Suprapubic skin (tissue), 4 donors: ENCODE measurements around the gene KCNK16. TPM values are rescaled to one million over a fixed set of nuclear protein-coding genes. Genes with fewer than 3 reads are reported as not detected.

ENCODE experiments used
- DNase-seq, 2 donors: peaks; one replicate each; pipeline ENCODE4 v3.0.0-alpha.2; 2019; ENCODE audit warnings: low spot score in 2 of 2
- H3K27ac ChIP-seq: fragments of 200-600 bp; sonication (generic); one replicate; pipeline ENCODE4 v1.5.1; 2019
- H3K27me3 ChIP-seq: fragments of 200-600 bp; sonication (generic); one replicate; pipeline ENCODE4 v1.5.1; 2019
- H3K36me3 ChIP-seq: fragments of 200-600 bp; sonication (generic); one replicate; pipeline ENCODE4 v1.5.1; 2019
- H3K4me1 ChIP-seq: fragments of 200-600 bp; sonication (generic); one replicate; pipeline ENCODE4 v1.5.1; 2019
- H3K4me3 ChIP-seq: fragments of 200-600 bp; sonication (generic); one replicate; pipeline ENCODE4 v1.5.1; 2019; ENCODE audit warnings: mild to moderate bottlenecking
- H3K9me3 ChIP-seq: fragments of 200-600 bp; sonication (generic); one replicate; pipeline ENCODE4 v1.5.1; 2019
- CTCF ChIP-seq, 2 donors: fragments of 200-600 bp in 1 of 2; fragments of 450-650 bp in 1 of 2; sonication (generic) in 1 of 2; IDR thresholded peaks; one replicate each; pipeline ENCODE4 v1.5.1; 2016 to 2019; ENCODE audit warnings: antibody characterized with exemption in 2 of 2, mild to moderate bottlenecking in 1 of 2, moderate library complexity in 1 of 2
- EP300 ChIP-seq: sonication (generic); formaldehyde crosslinking; IDR thresholded peaks from one replicate; pipeline ENCODE4 v1.6.1; 2017; ENCODE audit warnings: antibody characterized with exemption
- POLR2A ChIP-seq, 2 donors: fragments of 450-650 bp; IDR thresholded peaks; one replicate each; pipeline ENCODE4 v1.6.1; 2017; ENCODE audit warnings: antibody characterized with exemption in 2 of 2, mild to moderate bottlenecking in 2 of 2, moderate library complexity in 2 of 2
- POLR2AphosphoS5 ChIP-seq, 3 donors: sonication (generic); formaldehyde crosslinking; IDR thresholded peaks; one replicate each; pipeline ENCODE4 v1.6.1; 2017; ENCODE audit warnings: antibody characterized with exemption in 3 of 3
- WGBS: methylation state at CpG from one replicate; pipeline ENCODE4 v1.1.5; 2018; 5-methylcytosine and 5-hydroxymethylcytosine counted together
- total RNA-seq, 4 donors: library from RNA; depleted of rRNA; stranded (reverse); fragments of >200 nt; gene quantifications; one replicate each; pipeline ENCODE4 v1.1.0, GENCODE V29; 2016

KCNK16 gene
- total RNA-seq, 4 donors from 2014 or later, result not detected

GRCh38 chr6:39302011-39302410, 20.5 kb downstream of the KCNK16 start:
- no peak for TF ChIP-seq POLR2A (IDR thresholded peaks at IDR 0.05)
- no peak for TF ChIP-seq CTCF (IDR thresholded peaks at IDR 0.05)
- no peak for TF ChIP-seq EP300
- no peak for TF ChIP-seq POLR2AphosphoS5 (IDR thresholded peaks at IDR 0.05)
- WGBS, result 78% methylated on average over 1 of the region's 2 CpGs

GRCh38 chr6:39301606-39302005, 20.9 kb downstream of the KCNK16 start:
- Histone ChIP-seq H3K27ac (no peak overlapping the region), H3K9me3 (no peaks in the 10 kb centered on the region), H3K36me3 (no peaks in the 10 kb centered on the region), H3K27me3 (no peaks in the 10 kb centered on the region), H3K4me1 (peaks cover 7% of the 10 kb centered on the region), H3K4me3 (no peak overlapping the region)
- WGBS, result 77% methylated on average over 6 of the region's 7 CpGs
- DNase-seq, result no peak
- TF ChIP-seq CTCF (IDR thresholded peaks at IDR 0.05) (no peak), POLR2AphosphoS5 (IDR thresholded peaks at IDR 0.05) (no peak), EP300 (no peak), POLR2A (IDR thresholded peaks at IDR 0.05) (no peak)

More at GRCh38 chr6:39302011-39302410, 20.5 kb downstream of the KCNK16 start:
- Histone ChIP-seq H3K4me3 (no peak overlapping the region), H3K27me3 (no peaks in the 10 kb centered on the region), H3K27ac (no peak overlapping the region), H3K36me3 (no peaks in the 10 kb centered on the region), H3K4me1 (peaks cover 7% of the 10 kb centered on the region), H3K9me3 (no peaks in the 10 kb centered on the region)
- DNase-seq, result no peak

- Histone ChIP-seq H3K9me3 (no peaks in the 10 kb centered on the region), H3K27ac (no peak overlapping the region), H3K27me3 (no peaks in the 10 kb centered on the region), H3K4me3 (no peak overlapping the region), H3K4me1 (peaks cover 7% of the 10 kb centered on the region), H3K36me3 (no peaks in the 10 kb centered on the region)
- TF ChIP-seq CTCF (IDR thresholded peaks at IDR 0.05), result no peak
- TF ChIP-seq POLR2A (IDR thresholded peaks at IDR 0.05), result no peak
- no peak for TF ChIP-seq EP300
- TF ChIP-seq POLR2AphosphoS5 (IDR thresholded peaks at IDR 0.05), result no peak
- 85% methylated on average over 6 of the region's 6 CpGs for WGBS
- DNase-seq, result no peak
These were observed 21.8 kb downstream of the KCNK16 start for GRCh38 chr6:39300739-39301138.

- no peaks in the 10 kb centered on the region for H3K27me3 ChIP-seq
- no peak overlapping the region for H3K27ac ChIP-seq
- DNase-seq, result no peak
- TF ChIP-seq EP300, result no peak
- 89% methylated on average over 3 of the region's 10 CpGs for WGBS
- H3K9me3 ChIP-seq, result no peaks in the 10 kb centered on the region
- H3K4me3 ChIP-seq, result no peak overlapping the region
- peaks cover 5% of the 10 kb centered on the region for H3K4me1 ChIP-seq
- no peaks in the 10 kb centered on the region for H3K36me3 ChIP-seq
These were observed 24.4 kb downstream of the KCNK16 start for GRCh38 chr6:39298061-39298460.

GRCh38 chr6:39296745-39297640, 25.5 kb downstream of the KCNK16 start:
- peak in 1 of 2 donors; percentile 68 for DNase-seq
- no peak overlapping the region for H3K27ac ChIP-seq

More at GRCh38 chr6:39296745-39297640, 25.5 kb downstream of the KCNK16 start:
- Histone ChIP-seq H3K36me3 (no peaks in the 10 kb centered on the region), H3K4me1 (no peaks in the 10 kb centered on the region), H3K4me3 (no peak overlapping the region), H3K27me3 (no peaks in the 10 kb centered on the region), H3K9me3 (no peaks in the 10 kb centered on the region)
- WGBS, result 54% methylated on average over 13 of the region's 18 CpGs
- TF ChIP-seq EP300, result no peak
- TF ChIP-seq CTCF (IDR thresholded peaks at IDR 0.05), result no peak
- TF ChIP-seq POLR2A (IDR thresholded peaks at IDR 0.05), result no peak
- TF ChIP-seq POLR2AphosphoS5 (IDR thresholded peaks at IDR 0.05), result peak in 2 of 3 donors; percentile 3 to 25
